GM19238 (cell line): ENCODE measurements around the gene ZDHHC12.

ENCODE experiments used
- DNase-seq: peaks from one replicate; pipeline ENCODE4 v3.0.0; 2011; ENCODE audit warnings: low spot score; ENCODE audit not compliant: insufficient read length

The ZDHHC12 gene, protein sequence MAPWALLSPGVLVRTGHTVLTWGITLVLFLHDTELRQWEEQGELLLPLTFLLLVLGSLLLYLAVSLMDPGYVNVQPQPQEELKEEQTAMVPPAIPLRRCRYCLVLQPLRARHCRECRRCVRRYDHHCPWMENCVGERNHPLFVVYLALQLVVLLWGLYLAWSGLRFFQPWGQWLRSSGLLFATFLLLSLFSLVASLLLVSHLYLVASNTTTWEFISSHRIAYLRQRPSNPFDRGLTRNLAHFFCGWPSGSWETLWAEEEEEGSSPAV

DNA sequence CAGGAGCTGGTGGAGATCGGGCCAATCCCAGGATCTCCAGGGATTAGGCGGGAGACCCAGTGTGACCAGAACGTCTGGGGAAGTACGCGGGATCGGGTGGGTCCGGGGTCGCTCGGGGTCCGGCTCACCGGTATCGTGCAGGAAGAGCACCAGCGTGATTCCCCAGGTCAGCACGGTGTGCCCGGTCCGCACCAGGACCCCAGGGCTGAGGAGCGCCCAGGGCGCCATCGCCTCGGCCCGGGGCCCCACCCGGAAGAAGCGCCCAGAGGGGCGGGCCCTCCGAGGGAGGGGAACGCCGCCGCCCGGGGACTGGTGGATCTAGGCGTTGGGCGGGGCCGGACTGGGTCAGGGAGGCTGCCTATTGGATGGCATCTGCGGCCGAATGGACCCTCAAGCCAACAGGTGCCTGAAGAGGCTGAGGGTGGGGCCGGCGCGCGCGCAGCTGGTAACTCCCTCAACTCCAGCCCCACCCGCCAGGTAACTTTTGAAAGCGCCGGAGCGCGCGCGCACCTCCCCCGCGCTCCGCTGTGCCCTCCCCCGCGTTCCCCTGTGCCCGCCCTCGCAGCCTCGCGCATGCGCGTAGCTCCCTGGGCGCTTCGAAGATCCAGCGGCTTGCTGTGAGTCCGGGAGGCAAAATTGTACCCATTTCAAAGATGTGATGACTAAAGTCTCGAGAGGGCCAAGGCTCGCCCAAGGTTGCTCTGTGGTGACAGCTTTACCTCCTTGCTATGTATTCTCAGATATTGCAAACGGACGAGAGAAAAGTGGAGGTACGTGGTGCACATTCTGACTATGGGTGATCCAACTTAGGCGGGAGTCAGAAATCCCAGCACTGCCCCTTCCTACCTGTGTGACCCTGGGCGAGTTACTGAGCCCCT is at the start of gene ZDHHC12:
Gene ZDHHC12, minus strand, starts transcription at position 262 of the 878 bp plus-strand sequence. Its CDS starts 34 bp downstream, at position 228.
- peak; percentile 100 for DNase-seq

- DNase-seq, result no peak
Observed at GRCh38 chr9:128773049-128773448, 49.1 kb upstream of the ZDHHC12 start.

GRCh38 chr9:128771745-128772519 is 48.0 kb upstream of the ZDHHC12 start, which contains the start of gene ZER1:
TSS of gene ZER1 (minus strand) at chr9:128771927. CDS start at chr9:128755565, 16,362 bp downstream.
- peak; percentile 97 for DNase-seq

- no peak for DNase-seq
Observed at GRCh38 chr9:128771094-128771721, 47.3 kb upstream of the ZDHHC12 start.

DNA sequence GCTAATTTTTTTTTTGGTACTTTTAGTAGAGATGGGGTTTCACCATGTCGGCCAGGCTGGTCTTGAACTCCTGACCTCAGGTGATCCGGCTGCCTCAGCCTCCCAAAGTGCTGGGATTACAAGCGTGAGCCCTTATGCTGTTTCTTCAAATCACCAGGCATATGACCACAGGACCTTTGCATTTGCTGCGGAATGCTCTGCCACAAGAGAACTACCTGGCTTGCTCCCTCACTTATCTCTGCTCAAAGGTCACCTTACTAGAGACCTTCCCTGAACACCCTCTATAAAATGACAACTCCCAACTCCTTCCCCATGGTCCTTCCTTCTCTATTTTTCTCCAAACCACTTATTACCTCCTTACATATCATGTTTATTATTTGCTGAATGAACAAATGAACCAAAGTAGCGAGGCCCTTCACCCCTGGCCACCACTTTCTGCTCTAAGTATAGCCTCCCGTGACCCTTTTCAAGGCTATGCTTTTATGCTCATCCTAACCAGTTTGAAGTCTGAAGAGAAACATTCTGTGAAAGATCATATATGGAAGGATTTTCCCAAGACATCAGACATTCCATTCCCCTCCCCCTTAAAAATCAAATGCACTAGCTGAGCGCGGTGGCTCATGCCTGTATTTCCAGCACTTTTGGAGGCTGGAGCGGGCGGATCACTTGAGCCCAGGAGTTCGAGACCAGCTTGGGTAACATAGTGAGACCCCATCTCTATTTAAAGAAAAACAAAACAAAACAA is 46.5 kb upstream of the ZDHHC12 start:
- DNase-seq, result no peak

DNA sequence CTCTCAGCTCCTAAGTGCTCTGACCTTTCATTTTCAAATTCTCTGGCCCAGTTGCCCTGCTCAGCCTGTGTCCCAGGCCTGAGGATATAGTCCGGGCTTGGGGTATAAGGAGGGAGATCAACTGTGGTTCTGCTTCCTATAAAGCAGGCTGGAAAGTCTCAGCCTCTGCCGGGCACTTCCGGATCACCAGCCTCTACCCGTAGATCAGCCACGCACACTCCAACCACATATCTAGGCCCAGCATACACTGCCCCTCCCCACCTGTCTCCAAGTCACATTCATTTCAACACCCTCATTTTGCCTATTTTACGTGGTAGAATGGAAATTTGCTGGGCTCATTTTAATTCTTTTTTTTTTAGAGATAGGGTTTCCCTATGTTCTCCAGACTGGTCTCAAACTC is 44.7 kb upstream of the ZDHHC12 start:
- DNase-seq, result no peak

GRCh38 chr9:128765499-128765898 is 41.6 kb upstream of the ZDHHC12 start:
- no peak for DNase-seq

- DNase-seq, result no peak
Observed at GRCh38 chr9:128764361-128764760, 40.4 kb upstream of the ZDHHC12 start.

DNA sequence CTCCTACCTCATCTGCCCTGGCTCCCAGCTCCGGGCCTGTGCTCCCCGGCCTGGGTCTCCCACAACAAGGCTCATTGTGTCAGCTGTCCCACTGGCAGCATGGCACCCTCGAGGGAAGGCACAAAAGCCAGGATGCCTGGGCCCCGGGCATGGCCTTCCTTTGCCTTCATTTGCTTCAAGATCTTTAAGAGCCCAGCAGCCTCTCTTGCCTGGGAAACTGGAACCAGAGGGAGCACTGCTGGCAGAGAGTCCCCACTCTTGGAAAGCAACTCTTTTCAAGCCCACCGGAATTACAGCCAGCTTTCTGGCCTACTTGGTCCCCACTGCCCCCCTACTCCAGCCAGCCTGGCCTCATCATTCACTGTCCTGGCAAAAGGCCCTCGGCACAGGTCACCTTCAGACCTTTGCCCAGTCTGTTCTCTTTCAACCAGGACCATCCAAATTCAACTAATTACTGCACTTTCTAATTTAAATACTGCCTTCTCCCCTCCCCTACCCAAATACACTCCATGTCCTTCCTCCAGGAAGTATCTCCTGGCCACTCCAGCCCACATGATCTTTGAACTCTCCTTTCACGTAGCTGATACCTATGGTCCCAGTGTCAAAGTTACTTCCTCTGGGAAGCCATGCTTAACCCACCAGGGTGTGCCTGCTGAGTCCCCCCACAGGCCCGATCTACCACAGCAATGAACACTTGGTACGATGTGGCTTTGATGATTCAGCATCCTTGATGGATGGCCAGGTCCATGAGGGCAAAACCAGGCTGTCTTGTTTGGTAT is 38.9 kb upstream of the ZDHHC12 start:
- DNase-seq, result no peak

DNA sequence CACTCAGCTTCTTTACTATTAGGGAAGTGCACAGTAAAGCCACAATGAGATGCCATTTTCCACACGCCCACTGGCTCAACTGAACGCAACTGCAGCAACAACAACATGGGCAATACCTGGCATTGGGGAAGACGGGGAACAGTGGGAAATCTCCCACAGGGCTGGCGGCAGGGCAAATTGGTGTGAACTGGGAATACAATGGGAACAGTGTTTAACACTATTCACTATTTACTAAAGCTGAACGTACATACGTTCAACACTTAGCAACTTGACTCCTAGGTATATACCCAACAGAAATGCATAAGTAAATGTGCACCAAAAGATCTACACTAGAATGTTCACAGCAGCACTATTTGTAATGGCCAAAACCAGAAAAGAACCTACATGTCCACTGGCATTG is 33.7 kb upstream of the ZDHHC12 start:
- no peak for DNase-seq

DNA sequence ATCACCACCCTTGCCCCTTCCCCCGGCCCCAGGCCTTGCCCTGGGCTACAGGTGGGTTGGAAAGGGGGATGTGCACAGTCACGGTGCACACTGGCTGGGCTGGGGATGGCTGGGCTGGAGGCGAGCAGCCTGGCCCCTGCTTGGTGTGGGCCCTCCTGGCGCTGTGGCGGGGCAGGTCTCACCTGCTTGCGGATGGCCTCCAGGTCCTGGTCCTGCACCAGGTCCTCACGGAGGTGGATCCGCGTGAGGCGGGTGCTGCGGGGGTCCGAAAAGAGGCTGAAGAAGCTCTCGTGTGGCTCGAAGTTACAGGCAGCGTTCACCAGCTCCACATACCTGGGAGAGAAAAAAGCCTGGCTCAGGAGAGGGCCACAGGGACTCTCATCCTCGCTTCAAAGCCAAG is 29.7 kb upstream of the ZDHHC12 start:
- no peak for DNase-seq

GRCh38 chr9:128750926-128751595 is 27.1 kb upstream of the ZDHHC12 start:
- DNase-seq, result no peak

GRCh38 chr9:128747241-128747640 is 23.3 kb upstream of the ZDHHC12 start:
- DNase-seq, result no peak

GRCh38 chr9:128743421-128743820 is 19.5 kb upstream of the ZDHHC12 start:
- no peak for DNase-seq

DNA sequence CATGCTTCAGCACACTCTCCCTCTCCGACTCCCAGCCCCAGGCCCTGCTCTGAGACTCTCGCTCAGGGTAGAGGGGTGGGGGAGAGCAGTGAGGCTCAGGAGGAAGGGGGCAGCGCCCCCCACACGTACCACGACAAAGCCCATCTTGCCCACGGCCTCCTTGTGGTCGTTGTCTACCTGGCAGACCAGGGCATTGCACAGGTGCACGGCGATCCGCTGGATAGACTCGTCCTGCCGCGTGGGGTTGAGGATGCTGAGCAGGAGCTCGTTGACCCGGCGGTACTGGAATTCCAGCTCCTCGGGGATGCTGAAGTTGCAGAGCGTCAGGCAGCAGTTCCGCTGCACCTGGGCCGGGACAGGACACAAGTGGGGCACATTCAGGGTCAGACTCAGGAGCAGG is 18.5 kb upstream of the ZDHHC12 start:
- no peak for DNase-seq

- no peak for DNase-seq
Observed at GRCh38 chr9:128735373-128735772, 11.4 kb upstream of the ZDHHC12 start.

GRCh38 chr9:128733256-128733655 is 9.3 kb upstream of the ZDHHC12 start:
- no peak for DNase-seq

DNA sequence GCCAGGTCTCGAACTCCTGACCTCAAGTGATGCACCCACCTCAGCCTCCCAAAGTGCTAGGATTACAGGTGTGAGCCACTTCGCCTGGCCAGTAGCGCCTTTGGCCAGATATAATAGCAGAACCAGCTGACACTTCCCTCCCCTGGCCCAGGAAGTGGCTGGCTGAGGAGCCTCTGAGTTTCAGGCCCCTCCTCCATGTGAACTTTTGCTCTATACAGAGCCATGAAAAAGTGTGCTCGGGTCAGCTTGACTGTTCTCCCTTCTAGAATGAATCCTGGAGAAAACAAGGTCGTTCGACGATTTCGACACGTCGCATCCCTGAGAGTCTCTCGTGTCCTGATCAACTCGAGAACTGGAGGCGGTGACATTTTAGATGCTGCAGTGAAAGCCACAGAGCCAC is 8.6 kb upstream of the ZDHHC12 start:
- no peak for DNase-seq

GRCh38 chr9:128731691-128732090 is 7.8 kb upstream of the ZDHHC12 start:
- DNase-seq, result no peak
